ENCODE results near the gene TANGO2. TPM values are rescaled to one million over a fixed set of nuclear protein-coding genes. Genes with fewer than 3 reads are reported as not detected.

The TANGO2 gene
- total and polyA plus RNA-seq, 9 of the 15 experiments (the other 6 are each of a cell fraction or from before 2014, with no cell fraction given): 15.5 to 94.9 (median 70.1) TPM

DNA sequence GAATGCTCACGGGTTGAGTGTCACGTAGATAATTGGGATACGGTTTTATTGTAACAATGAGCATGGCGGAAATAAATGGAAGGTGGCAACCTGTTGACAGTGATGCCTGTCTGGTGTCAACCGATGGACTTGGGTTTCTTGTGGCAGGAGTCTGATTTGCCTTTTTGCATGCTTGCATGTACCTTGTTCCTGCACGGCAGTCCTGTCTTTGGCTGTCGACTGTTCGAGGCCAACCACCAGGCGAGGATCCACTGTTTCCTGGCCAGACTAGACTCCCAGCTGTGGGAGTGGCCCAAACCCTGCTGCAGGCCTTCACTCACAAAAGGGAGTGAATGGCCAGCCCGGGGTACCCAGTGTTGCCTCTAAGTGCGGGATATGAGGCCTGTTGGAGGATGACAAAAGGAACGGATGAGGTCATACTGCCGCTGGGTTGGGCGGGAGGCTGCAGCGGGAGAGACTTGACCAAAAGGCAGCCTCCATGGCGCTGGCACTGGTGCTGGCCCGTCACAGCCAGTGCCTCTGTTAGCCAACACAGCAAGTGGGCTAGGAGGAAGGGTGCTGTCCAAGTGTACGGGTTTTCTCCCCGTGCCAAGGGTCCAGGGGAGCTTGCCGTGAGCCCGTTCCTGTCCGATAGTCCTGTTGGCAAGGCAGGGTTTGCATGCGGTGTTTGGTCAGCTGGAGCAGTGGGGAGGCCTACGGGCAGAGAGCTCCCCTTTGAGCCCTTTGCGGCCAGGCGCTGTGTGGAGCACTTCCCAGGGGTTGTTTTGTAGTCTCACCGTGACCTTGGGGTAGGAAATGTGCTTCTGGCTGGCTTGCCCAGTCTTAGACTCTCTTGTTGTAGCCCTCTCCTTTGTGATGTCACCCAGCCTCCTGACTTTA lies 60.1 kb downstream of the TANGO2 start (continued):
- TF ChIP-seq, protein P1, sequence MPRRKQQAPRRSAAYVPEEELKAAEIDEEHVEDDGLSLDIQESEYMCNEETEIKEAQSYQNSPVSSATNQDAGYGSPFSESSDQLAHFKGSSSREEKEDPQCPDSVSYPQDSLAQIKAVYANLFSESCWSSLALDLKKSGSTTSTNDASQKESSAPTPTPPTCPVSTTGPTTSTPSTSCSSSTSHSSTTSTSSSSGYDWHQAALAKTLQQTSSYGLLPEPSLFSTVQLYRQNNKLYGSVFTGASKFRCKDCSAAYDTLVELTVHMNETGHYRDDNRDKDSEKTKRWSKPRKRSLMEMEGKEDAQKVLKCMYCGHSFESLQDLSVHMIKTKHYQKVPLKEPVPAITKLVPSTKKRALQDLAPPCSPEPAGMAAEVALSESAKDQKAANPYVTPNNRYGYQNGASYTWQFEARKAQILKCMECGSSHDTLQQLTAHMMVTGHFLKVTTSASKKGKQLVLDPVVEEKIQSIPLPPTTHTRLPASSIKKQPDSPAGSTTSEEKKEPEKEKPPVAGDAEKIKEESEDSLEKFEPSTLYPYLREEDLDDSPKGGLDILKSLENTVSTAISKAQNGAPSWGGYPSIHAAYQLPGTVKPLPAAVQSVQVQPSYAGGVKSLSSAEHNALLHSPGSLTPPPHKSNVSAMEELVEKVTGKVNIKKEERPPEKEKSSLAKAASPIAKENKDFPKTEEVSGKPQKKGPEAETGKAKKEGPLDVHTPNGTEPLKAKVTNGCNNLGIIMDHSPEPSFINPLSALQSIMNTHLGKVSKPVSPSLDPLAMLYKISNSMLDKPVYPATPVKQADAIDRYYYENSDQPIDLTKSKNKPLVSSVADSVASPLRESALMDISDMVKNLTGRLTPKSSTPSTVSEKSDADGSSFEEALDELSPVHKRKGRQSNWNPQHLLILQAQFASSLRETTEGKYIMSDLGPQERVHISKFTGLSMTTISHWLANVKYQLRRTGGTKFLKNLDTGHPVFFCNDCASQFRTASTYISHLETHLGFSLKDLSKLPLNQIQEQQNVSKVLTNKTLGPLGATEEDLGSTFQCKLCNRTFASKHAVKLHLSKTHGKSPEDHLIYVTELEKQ (CRISPR knock-in tag; IDR thresholded peaks at IDR 0.05): peak; percentile 41; the same call in 1 of the 2 replicates
- TF ChIP-seq, protein P2, sequence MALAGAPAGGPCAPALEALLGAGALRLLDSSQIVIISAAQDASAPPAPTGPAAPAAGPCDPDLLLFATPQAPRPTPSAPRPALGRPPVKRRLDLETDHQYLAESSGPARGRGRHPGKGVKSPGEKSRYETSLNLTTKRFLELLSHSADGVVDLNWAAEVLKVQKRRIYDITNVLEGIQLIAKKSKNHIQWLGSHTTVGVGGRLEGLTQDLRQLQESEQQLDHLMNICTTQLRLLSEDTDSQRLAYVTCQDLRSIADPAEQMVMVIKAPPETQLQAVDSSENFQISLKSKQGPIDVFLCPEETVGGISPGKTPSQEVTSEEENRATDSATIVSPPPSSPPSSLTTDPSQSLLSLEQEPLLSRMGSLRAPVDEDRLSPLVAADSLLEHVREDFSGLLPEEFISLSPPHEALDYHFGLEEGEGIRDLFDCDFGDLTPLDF (CRISPR knock-in tag; IDR thresholded peaks at IDR 0.05): peak; percentile 94
- TF ChIP-seq PHB2 (IDR thresholded peaks at IDR 0.05; ENCODE audit: low read depth): no peak
- TF ChIP-seq ZNF445 (CRISPR knock-in tag; IDR thresholded peaks at IDR 0.05; ENCODE audit: low read depth): 0 out of 2 replicates have a peak, but pooled peaks have one; percentile 8
- TF ChIP-seq NELFE (IDR thresholded peaks at IDR 0.05; ENCODE audit: insufficient read depth, insufficient read length): no peak
- no peak for TF ChIP-seq ZNF121 (CRISPR knock-in tag; conservative IDR thresholded peaks at IDR 0.05)
- TF ChIP-seq TOE1 (IDR thresholded peaks at IDR 0.05; ENCODE audit: borderline replicate concordance): no peak
- TF ChIP-seq TOE1 (CRISPR knock-in tag; IDR thresholded peaks at IDR 0.05; ENCODE audit: borderline replicate concordance, low read depth): no peak
- no peak for TF ChIP-seq PML (IDR thresholded peaks at IDR 0.05; ENCODE audit: low read length)
- peak; percentile 91; the same call in 1 of the 2 replicates for TF ChIP-seq TSC22D4 (tag; IDR thresholded peaks at IDR 0.05)
- TF ChIP-seq, protein P3, sequence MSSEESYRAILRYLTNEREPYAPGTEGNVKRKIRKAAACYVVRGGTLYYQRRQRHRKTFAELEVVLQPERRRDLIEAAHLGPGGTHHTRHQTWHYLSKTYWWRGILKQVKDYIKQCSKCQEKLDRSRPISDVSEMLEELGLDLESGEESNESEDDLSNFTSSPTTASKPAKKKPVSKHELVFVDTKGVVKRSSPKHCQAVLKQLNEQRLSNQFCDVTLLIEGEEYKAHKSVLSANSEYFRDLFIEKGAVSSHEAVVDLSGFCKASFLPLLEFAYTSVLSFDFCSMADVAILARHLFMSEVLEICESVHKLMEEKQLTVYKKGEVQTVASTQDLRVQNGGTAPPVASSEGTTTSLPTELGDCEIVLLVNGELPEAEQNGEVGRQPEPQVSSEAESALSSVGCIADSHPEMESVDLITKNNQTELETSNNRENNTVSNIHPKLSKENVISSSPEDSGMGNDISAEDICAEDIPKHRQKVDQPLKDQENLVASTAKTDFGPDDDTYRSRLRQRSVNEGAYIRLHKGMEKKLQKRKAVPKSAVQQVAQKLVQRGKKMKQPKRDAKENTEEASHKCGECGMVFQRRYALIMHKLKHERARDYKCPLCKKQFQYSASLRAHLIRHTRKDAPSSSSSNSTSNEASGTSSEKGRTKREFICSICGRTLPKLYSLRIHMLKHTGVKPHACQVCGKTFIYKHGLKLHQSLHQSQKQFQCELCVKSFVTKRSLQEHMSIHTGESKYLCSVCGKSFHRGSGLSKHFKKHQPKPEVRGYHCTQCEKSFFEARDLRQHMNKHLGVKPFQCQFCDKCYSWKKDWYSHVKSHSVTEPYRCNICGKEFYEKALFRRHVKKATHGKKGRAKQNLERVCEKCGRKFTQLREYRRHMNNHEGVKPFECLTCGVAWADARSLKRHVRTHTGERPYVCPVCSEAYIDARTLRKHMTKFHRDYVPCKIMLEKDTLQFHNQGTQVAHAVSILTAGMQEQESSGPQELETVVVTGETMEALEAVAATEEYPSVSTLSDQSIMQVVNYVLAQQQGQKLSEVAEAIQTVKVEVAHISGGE (CRISPR knock-in tag; IDR thresholded peaks at IDR 0.05): 0 out of 6 replicates have a peak, but pooled peaks of 1 of the 3 experiments have one; percentile 27
- no peak for TF ChIP-seq ESRRB (CRISPR knock-in tag; IDR thresholded peaks at IDR 0.05; ENCODE audit: borderline replicate concordance)
- TF ChIP-seq HDAC3 (IDR thresholded peaks at IDR 0.05; ENCODE audit: borderline replicate concordance, partially characterized antibody): no peak
- peak; percentile 80; the same call in 1 of the 2 replicates for TF ChIP-seq CAMTA2 (CRISPR knock-in tag; conservative IDR thresholded peaks at IDR 0.05)
- TF ChIP-seq U2AF1 (optimal IDR thresholded peaks at IDR 0.05; ENCODE audit: low read depth, low read length): no peak
- no peak for TF ChIP-seq PRPF4 (IDR thresholded peaks at IDR 0.05; ENCODE audit: insufficient read depth, low read depth, low read length, poor library complexity, severe bottlenecking)

All from K562 (cell line).